ENCODE results near the gene BEST2.

- TF ChIP-seq CTCF (IDR thresholded peaks at IDR 0.05) (no peak), POLR2AphosphoS5 (IDR thresholded peaks at IDR 0.05) (no peak), POLR2A (IDR thresholded peaks at IDR 0.05) (no peak)
Measured at GRCh38 chr19:12802267-12803106, 50.9 kb downstream of the BEST2 start.
